22Rv1 (cell line): Measurements from ENCODE around the gene MZT2A.
"Not testable (repeated sequence)": the region's sequence is repeated elsewhere in the genome, so short reads cannot be mapped to it uniquely, and the experiment has no call there.

Source experiments
- H3K27ac ChIP-seq: fragments of 450-650 bp; 2 replicates; pipeline ENCODE4 v1.5.1; 2017
- CTCF ChIP-seq: fragments of 450-650 bp; IDR thresholded peaks from 2 replicates; pipeline ENCODE4 v1.5.1; 2017; ENCODE audit warnings: mild to moderate bottlenecking
- ZFX ChIP-seq: fragments of 450-650 bp; IDR thresholded peaks from 2 replicates; pipeline ENCODE4 v1.6.1; 2017; ENCODE audit warnings: antibody characterized with exemption, borderline replicate concordance

MZT2A gene

DNA sequence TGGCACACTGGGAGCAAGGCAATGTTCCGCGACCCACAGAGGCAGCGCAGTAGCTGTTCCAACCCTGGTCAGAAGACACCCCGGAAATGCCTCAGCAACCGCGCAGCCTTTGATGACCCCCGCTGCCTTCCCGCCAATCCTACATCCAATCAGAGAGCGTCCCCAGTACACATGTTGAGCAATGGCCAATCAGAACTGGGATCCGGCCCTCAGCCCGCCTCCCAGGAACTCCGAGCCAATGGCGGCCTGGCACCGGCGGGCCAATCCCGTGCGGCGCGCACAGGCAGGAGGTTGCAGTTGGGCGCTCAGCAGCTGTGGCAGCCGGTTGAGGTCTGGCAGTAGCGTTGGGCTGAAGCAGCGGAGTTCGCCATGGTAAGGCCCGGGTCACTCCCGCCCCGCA, 16.4 kb downstream of the MZT2A start, which contains the start of gene TUBA3D:
Gene TUBA3D, plus strand, starts transcription at position 289 of the 400 bp plus-strand sequence. Its CDS starts 81 bp downstream, at position 370.
- TF ChIP-seq CTCF, result no peak
- no peak for TF ChIP-seq ZFX
- no peak within 1 kb of the TSS for H3K27ac ChIP-seq

GRCh38 chr2:131473266-131473665, 18.9 kb downstream of the MZT2A start:
- not testable (repeated sequence) for H3K27ac ChIP-seq

DNA sequence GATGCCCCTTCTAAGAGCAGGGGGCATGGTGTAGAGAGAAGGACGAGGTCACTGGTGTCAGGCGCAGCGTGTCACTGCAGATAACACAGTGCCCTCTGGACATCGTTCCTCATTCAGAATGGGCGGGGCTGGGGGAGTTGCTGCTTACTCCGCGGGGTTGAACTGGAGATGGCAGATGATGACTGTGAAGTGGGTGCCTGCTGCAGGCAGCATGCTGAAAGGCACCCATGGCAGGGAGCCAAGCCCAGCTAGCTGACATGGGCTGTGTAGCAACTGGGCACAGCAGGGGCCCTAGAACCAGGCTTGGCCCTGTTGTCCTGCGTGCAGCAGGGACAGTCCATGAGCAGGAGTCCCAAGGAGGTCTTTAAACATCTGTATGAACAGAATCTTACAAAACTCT, 20.6 kb downstream of the MZT2A start:
- not testable (repeated sequence) for H3K27ac ChIP-seq

- H3K27ac ChIP-seq, result not testable (repeated sequence)
Measured at GRCh38 chr2:131470944-131471343, 21.3 kb downstream of the MZT2A start.

- not testable (repeated sequence) for H3K27ac ChIP-seq
Measured at GRCh38 chr2:131467722-131468121, 24.5 kb downstream of the MZT2A start.

- not testable (repeated sequence) for H3K27ac ChIP-seq
Measured at GRCh38 chr2:131454914-131455313, 37.3 kb downstream of the MZT2A start.

- not testable (repeated sequence) for H3K27ac ChIP-seq
Measured at GRCh38 chr2:131451265-131451949, 40.8 kb downstream of the MZT2A start.

GRCh38 chr2:131447981-131448380, 44.2 kb downstream of the MZT2A start:
- H3K27ac ChIP-seq, result not testable (repeated sequence)

- TF ChIP-seq CTCF, result no peak
- TF ChIP-seq ZFX, result no peak
Measured at GRCh38 chr2:131445896-131446295, 46.3 kb downstream of the MZT2A start.

DNA sequence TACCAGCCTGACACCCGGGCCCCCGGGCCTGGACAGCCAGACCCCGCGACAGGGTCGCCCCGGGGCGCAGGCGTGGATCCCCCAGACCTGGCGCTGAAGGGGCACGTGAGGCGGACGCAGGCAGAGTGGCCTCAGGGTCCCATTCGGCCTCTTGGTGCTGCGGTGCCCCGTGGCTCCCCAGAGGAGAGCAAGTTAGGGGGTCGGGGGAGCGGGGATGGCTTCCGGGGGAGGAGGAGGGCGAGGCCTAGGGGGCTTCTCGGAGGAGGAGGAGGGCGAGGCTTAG, 46.7 kb downstream of the MZT2A start:
- not testable (repeated sequence) for H3K27ac ChIP-seq

More at GRCh38 chr2:131445896-131446295, 46.3 kb downstream of the MZT2A start:
- no peak overlapping the region for H3K27ac ChIP-seq

DNA sequence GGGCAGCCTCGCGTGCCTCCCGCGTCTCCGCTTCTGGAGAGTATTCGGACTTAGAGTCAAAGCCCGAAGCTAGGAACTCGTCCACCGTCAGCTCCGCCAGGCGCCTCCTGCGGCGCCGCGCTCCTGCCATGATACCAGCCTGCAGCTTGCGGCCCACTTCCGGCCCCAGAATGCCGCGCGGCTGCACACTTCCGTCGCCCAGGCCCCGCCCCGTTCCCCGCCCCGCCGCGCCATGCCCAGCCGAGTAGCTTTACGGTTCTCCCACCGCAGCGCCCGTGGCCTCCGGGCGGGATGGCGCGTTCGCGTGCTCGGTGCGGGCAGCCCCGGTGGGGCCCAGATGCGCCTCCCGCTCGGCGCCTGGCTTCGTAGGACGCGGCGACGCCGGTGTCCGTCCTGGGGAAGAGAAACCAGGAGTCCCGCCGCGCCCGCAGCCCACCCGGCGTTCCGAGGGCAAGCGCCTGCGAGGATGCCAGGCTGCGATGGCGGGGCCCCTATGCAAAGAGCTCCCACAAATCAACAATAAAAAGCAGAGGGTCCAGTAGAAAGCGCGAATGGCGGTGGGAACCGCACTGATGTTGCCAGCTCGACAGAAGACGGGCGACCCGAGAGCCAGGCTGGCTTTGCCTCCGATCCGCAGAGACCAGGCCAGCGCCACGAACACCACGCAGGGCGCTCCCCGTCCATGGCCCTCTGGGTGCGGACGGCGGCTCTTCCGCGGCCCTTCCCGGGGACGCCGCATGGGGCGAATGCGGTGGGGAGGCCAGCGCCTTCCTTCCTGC, 47.3 kb downstream of the MZT2A start:
- not testable (repeated sequence) for H3K27ac ChIP-seq

- H3K27ac ChIP-seq, result not testable (repeated sequence)
Measured at GRCh38 chr2:131440742-131441468, 51.3 kb downstream of the MZT2A start.
